ENCODE measurements around the gene SMAD3. TPM values are rescaled to one million over a fixed set of nuclear protein-coding genes. Genes with fewer than 3 reads are reported as not detected.

The SMAD3 gene
- total RNA-seq, 2 donors from 2014 or later: 30.6 to 45.4 TPM

DNA sequence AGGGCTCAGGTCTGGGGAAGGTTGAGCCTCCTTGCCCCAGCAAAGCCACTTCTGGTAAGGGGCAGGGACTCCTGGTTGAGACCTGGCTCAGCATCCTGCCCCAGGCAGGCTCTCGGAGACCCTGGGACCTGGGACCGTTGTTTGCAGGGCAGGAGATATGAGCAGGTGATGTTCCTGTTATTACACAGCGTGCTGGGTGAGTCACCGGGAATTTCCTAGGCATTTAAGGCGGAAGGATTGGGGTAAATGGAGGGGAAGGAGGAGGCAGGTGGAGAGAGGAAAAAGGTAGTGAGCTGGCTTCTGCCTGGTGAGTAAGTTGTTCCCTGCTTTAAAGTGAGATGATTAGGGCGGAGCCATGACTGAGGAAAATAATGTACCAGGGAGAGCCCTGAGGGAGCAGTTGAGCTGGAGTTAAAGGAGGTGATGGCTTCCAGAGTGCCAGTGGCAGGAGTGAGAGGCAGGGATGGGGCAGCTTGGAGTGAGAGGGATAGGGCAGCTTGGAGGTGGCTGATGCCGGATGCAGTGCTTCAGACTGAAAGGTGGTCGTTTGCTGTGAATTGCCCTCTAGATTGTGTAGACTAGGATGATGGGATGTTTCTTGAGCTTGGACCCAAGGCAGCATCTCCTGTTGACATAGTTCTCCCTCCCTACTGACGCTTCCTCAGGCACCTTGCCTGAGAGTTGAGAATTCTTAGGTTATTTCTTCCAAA lies 109.6 kb downstream of the SMAD3 start:
- no peak for DNase-seq (ENCODE audit: low spot score)
- Histone ChIP-seq H3K9me3 (no peaks in the 10 kb centered on the region), H3K36me3 (no peaks in the 10 kb centered on the region), H3K4me1 (replicated peaks) (peaks cover 22% of the 10 kb centered on the region), H3K4me3 (no peak overlapping the region), H3K27ac (peak overlapping the region; percentile 30 to 35), H3K27me3 (replicated peaks; ENCODE audit: insufficient read depth) (no peaks in the 10 kb centered on the region)
- 76% methylated on average over 9 of the region's 9 CpGs for WGBS
- intact Hi-C loops (cut with DNase I): no loop called here
- TF ChIP-seq POLR2A (IDR thresholded peaks at IDR 0.05) (no peak), POLR2AphosphoS5 (IDR thresholded peaks at IDR 0.05) (no peak)
- TF ChIP-seq, protein P1, sequence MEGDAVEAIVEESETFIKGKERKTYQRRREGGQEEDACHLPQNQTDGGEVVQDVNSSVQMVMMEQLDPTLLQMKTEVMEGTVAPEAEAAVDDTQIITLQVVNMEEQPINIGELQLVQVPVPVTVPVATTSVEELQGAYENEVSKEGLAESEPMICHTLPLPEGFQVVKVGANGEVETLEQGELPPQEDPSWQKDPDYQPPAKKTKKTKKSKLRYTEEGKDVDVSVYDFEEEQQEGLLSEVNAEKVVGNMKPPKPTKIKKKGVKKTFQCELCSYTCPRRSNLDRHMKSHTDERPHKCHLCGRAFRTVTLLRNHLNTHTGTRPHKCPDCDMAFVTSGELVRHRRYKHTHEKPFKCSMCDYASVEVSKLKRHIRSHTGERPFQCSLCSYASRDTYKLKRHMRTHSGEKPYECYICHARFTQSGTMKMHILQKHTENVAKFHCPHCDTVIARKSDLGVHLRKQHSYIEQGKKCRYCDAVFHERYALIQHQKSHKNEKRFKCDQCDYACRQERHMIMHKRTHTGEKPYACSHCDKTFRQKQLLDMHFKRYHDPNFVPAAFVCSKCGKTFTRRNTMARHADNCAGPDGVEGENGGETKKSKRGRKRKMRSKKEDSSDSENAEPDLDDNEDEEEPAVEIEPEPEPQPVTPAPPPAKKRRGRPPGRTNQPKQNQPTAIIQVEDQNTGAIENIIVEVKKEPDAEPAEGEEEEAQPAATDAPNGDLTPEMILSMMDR (IDR thresholded peaks at IDR 0.05): no peak

DNA sequence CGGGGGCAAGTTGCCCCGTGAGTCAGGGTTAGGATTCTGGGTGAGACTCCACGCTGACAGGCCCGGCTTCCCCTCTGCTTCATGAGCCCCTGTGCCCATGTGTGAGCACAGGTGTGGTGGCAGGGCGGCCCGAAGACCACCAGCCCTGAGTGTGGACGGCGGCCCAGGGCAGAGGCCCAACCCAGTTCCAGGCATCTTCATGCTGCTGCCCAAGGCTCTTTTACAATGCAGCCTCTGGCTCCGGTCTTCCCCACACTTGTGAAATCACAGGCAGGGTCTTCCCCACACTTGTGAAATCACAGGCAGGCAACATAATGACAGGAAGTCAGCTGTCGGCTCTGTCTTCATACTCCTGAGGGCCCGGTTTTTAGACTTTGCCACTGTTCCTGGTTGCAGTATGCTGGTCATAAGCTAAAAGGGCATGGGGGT lies 110.3 kb downstream of the SMAD3 start:
- Histone ChIP-seq H3K4me3 (no peak overlapping the region), H3K27me3 (replicated peaks; ENCODE audit: insufficient read depth) (no peaks in the 10 kb centered on the region), H3K4me1 (replicated peaks) (peaks cover 22% of the 10 kb centered on the region), H3K36me3 (no peaks in the 10 kb centered on the region), H3K27ac (peak overlapping the region; percentile 30 to 35), H3K9me3 (no peaks in the 10 kb centered on the region)
- intact Hi-C loops (cut with DNase I): no loop called here
- peak; percentile 17 for DNase-seq (ENCODE audit: low spot score)
- TF ChIP-seq, protein P1 (IDR thresholded peaks at IDR 0.05): no peak
- TF ChIP-seq POLR2AphosphoS5 (IDR thresholded peaks at IDR 0.05): no peak
- TF ChIP-seq POLR2A (IDR thresholded peaks at IDR 0.05): no peak
- 75% methylated on average over 11 of the region's 11 CpGs for WGBS

DNA sequence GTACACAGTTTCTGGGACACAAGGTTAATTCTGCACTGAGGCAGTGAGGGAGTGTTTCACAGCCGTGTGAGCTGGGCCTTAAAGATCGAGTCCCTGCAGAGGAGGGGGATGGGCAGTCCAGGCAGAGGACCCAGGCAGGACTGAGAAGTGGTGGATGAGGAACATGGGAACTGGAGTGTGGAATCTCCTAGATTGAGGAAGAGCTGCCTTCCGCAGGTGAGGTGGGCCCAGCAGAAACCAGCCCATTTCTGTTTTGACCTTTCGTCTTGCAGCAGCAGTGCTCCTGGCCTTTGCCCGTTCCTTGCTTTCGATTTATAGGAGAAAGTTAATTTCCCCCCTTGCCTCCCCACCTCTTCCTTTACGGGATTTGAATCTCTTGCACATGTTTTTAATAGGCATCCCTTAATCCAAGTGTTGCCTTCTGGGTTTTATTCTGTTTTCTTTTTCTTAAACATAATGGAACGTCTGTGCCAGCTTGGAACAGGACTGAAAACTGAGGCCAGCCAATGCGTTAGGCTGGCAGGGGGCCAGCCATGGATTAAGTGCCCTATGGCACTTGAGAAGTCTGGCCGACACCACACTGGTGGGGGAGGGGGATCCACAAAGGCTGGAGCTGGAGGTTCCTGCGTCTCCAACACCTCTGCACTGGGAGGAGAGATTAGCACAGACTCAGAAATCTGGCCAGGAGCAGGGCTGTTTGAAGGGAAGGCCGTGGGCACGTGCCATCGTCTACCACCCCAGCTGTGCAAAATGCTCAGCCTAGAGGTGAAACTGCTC lies 111.0 kb downstream of the SMAD3 start:
- WGBS: 36% methylated on average over 14 of the region's 14 CpGs
- no peaks in the 10 kb centered on the region for H3K36me3 ChIP-seq
- TF ChIP-seq, protein P1 (IDR thresholded peaks at IDR 0.05): no peak
- peak; percentile 58 for TF ChIP-seq POLR2AphosphoS5 (IDR thresholded peaks at IDR 0.05)
- intact Hi-C loops (cut with DNase I): no loop called here
- H3K9me3 ChIP-seq: no peaks in the 10 kb centered on the region
- peak; percentile 60 for DNase-seq (ENCODE audit: low spot score)
- peak overlapping the region; percentile 30 for H3K27ac ChIP-seq
- H3K4me1 ChIP-seq (replicated peaks): peaks cover 22% of the 10 kb centered on the region
- H3K27me3 ChIP-seq (replicated peaks; ENCODE audit: insufficient read depth): no peaks in the 10 kb centered on the region
- H3K4me3 ChIP-seq: no peak overlapping the region

DNA sequence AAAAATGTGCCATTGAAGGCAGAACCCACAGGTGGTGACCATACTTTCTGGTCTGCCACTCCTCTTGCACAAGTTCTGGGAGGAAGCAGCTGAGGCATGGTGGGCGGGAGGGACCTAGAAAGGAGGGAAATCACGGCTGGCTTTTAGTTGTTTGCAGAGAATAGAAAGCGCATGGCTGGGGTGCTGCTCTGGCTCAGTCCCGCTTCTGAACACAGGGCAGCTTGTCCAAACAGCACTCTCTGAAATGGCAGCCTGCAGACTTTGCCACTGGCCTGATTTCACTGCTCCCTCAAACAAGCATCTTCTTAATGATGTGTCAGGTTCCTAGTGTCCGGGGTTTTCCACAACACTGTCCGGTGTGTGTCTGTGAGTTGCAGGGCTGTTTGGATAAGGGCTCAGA lies 112.3 kb downstream of the SMAD3 start:
- Histone ChIP-seq H3K4me1 (replicated peaks) (peaks cover 22% of the 10 kb centered on the region), H3K4me3 (no peak overlapping the region), H3K9me3 (no peaks in the 10 kb centered on the region), H3K27me3 (replicated peaks; ENCODE audit: insufficient read depth) (no peaks in the 10 kb centered on the region), H3K36me3 (no peaks in the 10 kb centered on the region), H3K27ac (no peak overlapping the region)
- no peak for DNase-seq (ENCODE audit: low spot score)
- intact Hi-C loops (cut with DNase I): no loop called here
- 52% methylated on average over 6 of the region's 6 CpGs for WGBS
- TF ChIP-seq, protein P1 (IDR thresholded peaks at IDR 0.05): no peak
- TF ChIP-seq POLR2A (IDR thresholded peaks at IDR 0.05): no peak
- no peak for TF ChIP-seq POLR2AphosphoS5 (IDR thresholded peaks at IDR 0.05)

All from prostate gland (tissue), 2 donors.